ENCODE results near the gene GALNT14.

Gene GALNT14

DNA sequence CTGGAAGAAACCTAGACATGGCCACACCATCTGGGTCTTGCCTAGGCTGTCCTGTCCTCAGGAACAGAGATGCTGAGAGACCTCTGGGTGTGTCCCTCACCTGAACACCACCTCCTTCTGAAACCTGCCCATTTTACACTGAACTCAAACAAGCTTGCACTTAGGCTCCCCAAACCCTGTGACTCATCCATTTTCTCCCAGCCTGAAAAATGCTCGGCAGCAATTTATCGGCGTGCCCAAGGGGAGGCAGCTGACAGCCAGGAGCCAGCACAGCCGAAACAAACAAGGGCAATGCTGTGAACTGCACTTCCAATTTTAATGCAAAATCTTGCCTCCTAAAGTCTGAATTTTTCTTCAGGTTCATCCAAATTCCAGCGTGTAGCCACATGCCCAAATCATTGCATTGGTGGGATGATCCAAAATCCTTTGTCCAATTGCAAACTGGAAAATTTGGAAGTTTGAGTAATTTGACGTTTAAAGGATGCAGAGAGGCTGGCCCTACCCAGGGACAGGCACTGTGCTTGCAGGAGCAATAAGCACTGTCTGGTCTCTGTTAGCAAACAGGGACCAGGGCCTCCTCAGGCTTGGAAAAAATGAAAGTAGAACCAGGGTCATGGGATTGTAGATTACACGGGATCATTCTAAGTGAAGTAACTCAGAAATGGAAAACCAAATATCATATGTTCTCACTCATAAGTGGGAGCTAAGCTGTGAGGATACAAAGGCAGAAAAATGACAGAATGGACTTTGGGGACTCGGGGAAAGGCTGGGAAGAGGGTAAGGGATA lies 67.7 kb downstream of the GALNT14 start:
- H3K4me3 ChIP-seq (ENCODE audit: low read length) = no peak overlapping the region
- DNase-seq (ENCODE audit: low read depth) = no peak
- TF ChIP-seq, protein P1, sequence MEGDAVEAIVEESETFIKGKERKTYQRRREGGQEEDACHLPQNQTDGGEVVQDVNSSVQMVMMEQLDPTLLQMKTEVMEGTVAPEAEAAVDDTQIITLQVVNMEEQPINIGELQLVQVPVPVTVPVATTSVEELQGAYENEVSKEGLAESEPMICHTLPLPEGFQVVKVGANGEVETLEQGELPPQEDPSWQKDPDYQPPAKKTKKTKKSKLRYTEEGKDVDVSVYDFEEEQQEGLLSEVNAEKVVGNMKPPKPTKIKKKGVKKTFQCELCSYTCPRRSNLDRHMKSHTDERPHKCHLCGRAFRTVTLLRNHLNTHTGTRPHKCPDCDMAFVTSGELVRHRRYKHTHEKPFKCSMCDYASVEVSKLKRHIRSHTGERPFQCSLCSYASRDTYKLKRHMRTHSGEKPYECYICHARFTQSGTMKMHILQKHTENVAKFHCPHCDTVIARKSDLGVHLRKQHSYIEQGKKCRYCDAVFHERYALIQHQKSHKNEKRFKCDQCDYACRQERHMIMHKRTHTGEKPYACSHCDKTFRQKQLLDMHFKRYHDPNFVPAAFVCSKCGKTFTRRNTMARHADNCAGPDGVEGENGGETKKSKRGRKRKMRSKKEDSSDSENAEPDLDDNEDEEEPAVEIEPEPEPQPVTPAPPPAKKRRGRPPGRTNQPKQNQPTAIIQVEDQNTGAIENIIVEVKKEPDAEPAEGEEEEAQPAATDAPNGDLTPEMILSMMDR (conservative IDR thresholded peaks at IDR 0.05; ENCODE audit: low read depth, low read length) = no peak

- no peak for DNase-seq (ENCODE audit: low read depth)
- TF ChIP-seq, protein P1 (conservative IDR thresholded peaks at IDR 0.05; ENCODE audit: low read depth, low read length) = no peak
- no peak overlapping the region for H3K4me3 ChIP-seq (ENCODE audit: low read length)
These were observed 68.5 kb downstream of the GALNT14 start for GRCh38 chr2:31069643-31070325.

GRCh38 chr2:31067259-31067658 lies 71.0 kb downstream of the GALNT14 start:
- TF ChIP-seq, protein P1 (conservative IDR thresholded peaks at IDR 0.05; ENCODE audit: low read depth, low read length) = peak; percentile 2
- no peak for DNase-seq (ENCODE audit: low read depth)
- H3K4me3 ChIP-seq (ENCODE audit: low read length) = no peak overlapping the region

- no peak for DNase-seq (ENCODE audit: low read depth)
- TF ChIP-seq, protein P1 (conservative IDR thresholded peaks at IDR 0.05; ENCODE audit: low read depth, low read length) = no peak
- H3K4me3 ChIP-seq (ENCODE audit: low read length) = no peak overlapping the region
These were observed 71.7 kb downstream of the GALNT14 start for GRCh38 chr2:31066551-31066950.

DNA sequence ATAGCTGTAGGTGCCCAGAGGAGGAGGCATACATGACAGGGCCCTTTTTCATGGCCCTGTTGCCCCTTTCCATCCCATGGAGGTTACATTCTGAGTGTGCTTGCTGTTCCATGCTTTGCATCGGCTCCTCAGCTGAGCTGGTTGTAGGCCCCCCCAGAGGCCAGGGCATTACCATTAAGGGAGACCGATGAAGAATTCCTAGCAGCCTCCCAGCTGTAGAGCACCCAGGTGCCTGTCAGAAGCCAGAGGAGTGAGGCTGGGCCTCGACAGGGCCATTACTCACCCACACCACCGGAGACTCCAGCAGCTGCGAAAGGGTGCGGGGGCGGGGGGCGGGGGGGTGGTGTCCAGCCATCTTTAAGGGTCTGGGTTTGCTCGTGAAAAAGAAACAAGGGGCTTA lies 72.2 kb downstream of the GALNT14 start:
- H3K4me3 ChIP-seq (ENCODE audit: low read length) = no peak overlapping the region
- no peak for DNase-seq (ENCODE audit: low read depth)
- TF ChIP-seq, protein P1 (conservative IDR thresholded peaks at IDR 0.05; ENCODE audit: low read depth, low read length) = no peak

- TF ChIP-seq, protein P1 (conservative IDR thresholded peaks at IDR 0.05; ENCODE audit: low read depth, low read length) = no peak
- H3K4me3 ChIP-seq (ENCODE audit: low read length) = no peak overlapping the region
- no peak for DNase-seq (ENCODE audit: low read depth)
These were observed 72.9 kb downstream of the GALNT14 start for GRCh38 chr2:31065356-31065755.

DNA sequence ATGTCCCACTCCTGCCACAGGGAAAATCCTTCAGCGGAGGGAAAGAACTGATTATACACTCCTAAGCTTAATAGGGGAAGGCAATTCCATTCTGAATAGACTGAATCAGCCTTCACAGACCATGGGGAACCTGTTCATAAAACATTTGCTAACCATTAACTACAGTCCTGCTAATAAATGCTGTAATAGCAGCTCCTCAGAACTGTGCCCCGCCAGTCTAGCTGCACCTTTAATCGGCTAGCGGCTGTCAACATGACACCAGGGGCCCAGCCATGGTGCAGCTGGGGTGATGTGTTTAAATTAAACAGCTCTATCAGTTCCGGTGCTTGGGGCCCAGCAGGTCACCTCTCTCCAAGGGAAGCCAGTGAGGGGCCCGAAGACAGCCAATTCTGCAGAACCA lies 77.8 kb downstream of the GALNT14 start:
- no peak for DNase-seq (ENCODE audit: low read depth)
- TF ChIP-seq, protein P1 (conservative IDR thresholded peaks at IDR 0.05; ENCODE audit: low read depth, low read length) = no peak
- no peak overlapping the region for H3K4me3 ChIP-seq (ENCODE audit: low read length)

Measured in retinal pigment epithelial cell (primary cell).